Ureter (tissue), 1 donor: Measurements from ENCODE around the gene GTPBP3. TPM values are rescaled to one million over a fixed set of nuclear protein-coding genes. Genes with fewer than 3 reads are reported as not detected.
A peak's percentile ranks its signal among the peaks of the same experiment; 100 is the strongest.
"Not testable (repeated sequence)": the region's sequence is repeated elsewhere in the genome, so short reads cannot be mapped to it uniquely, and the experiment has no call there.

ENCODE experiments used
- DNase-seq: peaks from one replicate; pipeline ENCODE4 v3.0.0-alpha.2; 2020; ENCODE audit warnings: low spot score
- total RNA-seq: library from RNA; stranded (reverse); gene quantifications from one replicate; pipeline ENCODE4 v1.2.4, GENCODE V29; 2023
- donor health status: DM: yes; HTN: yes; CAD: no.

The GTPBP3 gene
- total RNA-seq = 30.3 TPM

- DNase-seq = peak; percentile 97
Observed at GRCh38 chr19:17336872-17337674, at the start of gene GTPBP3. Gene GTPBP3, plus strand, starts transcription at chr19:17337553. Its CDS starts 59 bp downstream, at chr19:17337612.

GRCh38 chr19:17289489-17289888 lies 47.9 kb upstream of the GTPBP3 start:
- DNase-seq = no peak

GRCh38 chr19:17292301-17293074 lies 44.9 kb upstream of the GTPBP3 start:
- peak; percentile 80 for DNase-seq

- DNase-seq = no peak
Observed at GRCh38 chr19:17293605-17294004, 43.7 kb upstream of the GTPBP3 start.

GRCh38 chr19:17294051-17294891 lies 43.1 kb upstream of the GTPBP3 start:
- no peak for DNase-seq

- not testable (repeated sequence) for DNase-seq
Observed at GRCh38 chr19:17295551-17295950, 41.8 kb upstream of the GTPBP3 start.

GRCh38 chr19:17296273-17296672 lies 41.1 kb upstream of the GTPBP3 start:
- DNase-seq = no peak

GRCh38 chr19:17296976-17297375 lies 40.4 kb upstream of the GTPBP3 start:
- no peak for DNase-seq

- no peak for DNase-seq
Observed at GRCh38 chr19:17300992-17301619, 36.2 kb upstream of the GTPBP3 start.

GRCh38 chr19:17302391-17303166 lies 34.8 kb upstream of the GTPBP3 start:
- no peak for DNase-seq

- DNase-seq = peak; percentile 98
Observed at GRCh38 chr19:17303167-17303939, 34.0 kb upstream of the GTPBP3 start, which contains the start of gene ABHD8. Gene ABHD8, minus strand, starts transcription at chr19:17303425. Its CDS starts 1,809 bp downstream, at chr19:17301616.

- no peak for DNase-seq
Observed at GRCh38 chr19:17303940-17304267, 33.4 kb upstream of the GTPBP3 start.

- DNase-seq = no peak
Observed at GRCh38 chr19:17304386-17305215, 32.8 kb upstream of the GTPBP3 start.

- DNase-seq = no peak
Observed at GRCh38 chr19:17305216-17305516, 32.2 kb upstream of the GTPBP3 start.

GRCh38 chr19:17305517-17306284 lies 31.7 kb upstream of the GTPBP3 start, which contains the start of gene MRPL34:
Gene MRPL34, plus strand, starts transcription at chr19:17305872. Its CDS starts 21 bp downstream, at chr19:17305893.
- peak; percentile 98 for DNase-seq

GRCh38 chr19:17306285-17306714 lies 31.1 kb upstream of the GTPBP3 start:
- DNase-seq = no peak

- DNase-seq = no peak
Observed at GRCh38 chr19:17307876-17308377, 29.4 kb upstream of the GTPBP3 start.
